HuH-7.5 (cell line): ENCODE results near the gene CCDC146.
"Not testable (repeated sequence)": the region's sequence is repeated elsewhere in the genome, so short reads cannot be mapped to it uniquely, and the experiment has no call there.

Experiments used
- DNase-seq: peaks from one replicate; pipeline ENCODE4 v3.0.0; 2011; ENCODE audit warnings: low spot score

Gene CCDC146, protein sequence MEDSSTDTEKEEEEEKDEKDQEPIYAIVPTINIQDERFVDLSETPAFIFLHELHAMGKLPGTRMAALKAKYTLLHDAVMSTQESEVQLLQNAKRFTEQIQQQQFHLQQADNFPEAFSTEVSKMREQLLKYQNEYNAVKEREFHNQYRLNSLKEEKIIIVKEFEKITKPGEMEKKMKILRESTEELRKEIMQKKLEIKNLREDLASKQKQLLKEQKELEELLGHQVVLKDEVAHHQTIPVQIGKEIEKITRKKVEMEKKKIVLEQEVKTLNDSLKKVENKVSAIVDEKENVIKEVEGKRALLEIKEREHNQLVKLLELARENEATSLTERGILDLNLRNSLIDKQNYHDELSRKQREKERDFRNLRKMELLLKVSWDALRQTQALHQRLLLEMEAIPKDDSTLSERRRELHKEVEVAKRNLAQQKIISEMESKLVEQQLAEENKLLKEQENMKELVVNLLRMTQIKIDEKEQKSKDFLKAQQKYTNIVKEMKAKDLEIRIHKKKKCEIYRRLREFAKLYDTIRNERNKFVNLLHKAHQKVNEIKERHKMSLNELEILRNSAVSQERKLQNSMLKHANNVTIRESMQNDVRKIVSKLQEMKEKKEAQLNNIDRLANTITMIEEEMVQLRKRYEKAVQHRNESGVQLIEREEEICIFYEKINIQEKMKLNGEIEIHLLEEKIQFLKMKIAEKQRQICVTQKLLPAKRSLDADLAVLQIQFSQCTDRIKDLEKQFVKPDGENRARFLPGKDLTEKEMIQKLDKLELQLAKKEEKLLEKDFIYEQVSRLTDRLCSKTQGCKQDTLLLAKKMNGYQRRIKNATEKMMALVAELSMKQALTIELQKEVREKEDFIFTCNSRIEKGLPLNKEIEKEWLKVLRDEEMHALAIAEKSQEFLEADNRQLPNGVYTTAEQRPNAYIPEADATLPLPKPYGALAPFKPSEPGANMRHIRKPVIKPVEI

DNA sequence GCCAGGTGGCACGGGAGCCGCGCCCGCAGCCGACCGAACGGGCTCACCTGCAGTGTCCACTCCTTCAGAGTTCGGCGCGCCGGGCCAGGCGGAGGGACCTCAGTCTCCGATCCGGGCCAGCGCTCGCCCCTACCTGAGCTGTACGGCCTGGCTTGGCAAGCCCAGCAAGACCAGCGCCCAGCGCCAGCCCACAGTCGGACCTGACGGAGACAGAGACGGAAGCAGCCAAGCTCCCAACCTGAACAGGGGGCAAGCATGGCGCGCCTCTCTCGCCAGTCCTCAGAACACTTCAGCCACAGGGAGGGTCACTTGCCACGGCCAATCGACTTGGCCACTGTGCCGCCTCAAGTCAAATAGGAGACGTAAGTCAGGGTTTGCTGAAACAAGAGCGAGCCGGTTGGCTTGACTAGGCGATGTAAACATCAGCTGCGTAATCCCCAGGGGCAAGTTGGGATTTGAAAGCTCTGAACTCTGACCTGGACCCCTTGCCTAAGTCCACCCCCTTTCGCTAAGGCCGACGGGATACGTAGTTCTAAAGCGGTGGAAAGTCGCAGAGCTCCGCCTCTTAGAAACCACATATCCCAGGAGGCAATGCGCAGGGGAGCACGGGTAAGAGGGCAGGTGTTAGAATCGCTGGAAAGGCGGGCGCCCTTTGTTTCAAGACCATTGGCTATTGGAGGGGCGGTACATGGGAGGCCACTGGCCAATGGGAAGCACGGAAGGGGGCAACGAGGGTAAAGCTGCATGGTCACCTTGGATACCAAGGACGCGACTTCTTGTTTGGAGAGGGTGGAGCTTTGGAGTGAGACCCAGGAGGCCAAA lies at the start of gene CCDC146:
CCDC146 (plus strand) TSS at position 756 of the 822 bp plus-strand sequence. CDS start 45,054 bp downstream, outside the sequence.
- DNase-seq: peak; percentile 42

DNA sequence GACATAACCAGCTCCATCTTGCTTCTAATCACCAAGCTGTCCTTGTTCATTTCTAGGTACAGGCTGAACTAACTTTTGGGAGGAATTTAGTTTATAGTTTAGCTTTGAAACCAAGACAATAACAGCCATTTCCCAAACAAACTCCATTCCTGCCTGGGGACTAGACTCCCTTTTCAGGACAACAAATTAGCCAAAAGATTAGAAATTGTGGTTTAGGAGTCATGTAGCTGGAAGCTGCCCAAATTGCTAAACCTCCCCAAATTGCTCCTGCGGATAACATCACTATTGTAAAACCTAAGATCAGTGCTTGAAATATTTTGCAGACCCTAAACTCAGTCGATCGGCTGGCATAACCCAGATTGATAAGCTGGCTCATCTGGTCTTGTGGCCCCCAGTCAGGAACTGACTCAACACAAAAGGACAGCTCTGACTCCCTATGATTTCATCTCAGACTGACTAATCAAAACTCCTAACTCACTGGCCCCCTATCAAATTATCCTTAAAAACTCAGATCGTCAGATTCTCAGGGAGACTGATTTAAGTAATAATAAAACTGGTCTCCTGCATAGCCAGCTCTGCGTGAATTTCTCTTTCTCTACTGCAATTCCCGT lies 47.5 kb upstream of the CCDC146 start:
- not testable (repeated sequence) for DNase-seq

DNA sequence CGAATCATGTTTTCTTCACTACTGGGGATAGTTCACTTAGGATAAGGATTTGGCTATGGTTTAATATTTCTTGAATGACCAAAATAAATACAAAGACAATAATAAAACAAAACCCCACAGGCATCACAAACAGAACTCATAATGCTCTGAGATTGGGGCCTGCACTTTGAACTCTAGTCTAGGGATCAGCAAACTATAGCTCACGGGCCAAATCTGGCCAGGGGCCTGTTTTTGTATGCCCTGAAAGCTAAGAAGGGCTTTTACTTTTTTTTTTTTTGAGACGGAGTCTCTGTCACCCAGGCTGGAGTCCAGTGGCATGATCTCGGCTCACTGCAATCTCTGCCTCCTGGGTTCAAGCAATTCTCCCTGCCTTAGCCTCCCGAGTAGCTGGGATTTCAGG lies 45.4 kb upstream of the CCDC146 start:
- not testable (repeated sequence) for DNase-seq

DNA sequence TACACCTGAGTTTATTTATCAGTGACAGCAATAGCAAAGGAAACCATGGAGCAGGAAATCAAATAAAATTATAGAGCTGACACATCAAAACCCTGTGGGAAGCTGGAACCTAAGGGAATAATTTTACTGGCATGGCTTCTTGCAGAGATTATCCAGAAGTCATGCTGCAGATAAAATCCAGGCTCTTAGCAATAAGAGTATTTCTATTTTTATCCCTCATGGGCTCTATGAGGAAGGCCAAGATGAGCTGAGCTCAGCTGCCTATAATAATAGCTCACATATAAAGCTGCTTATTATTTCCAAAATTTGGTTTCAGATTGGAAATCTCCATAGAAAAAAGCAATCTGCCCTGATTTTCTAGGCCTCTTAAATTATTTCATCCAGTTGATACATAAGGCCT lies 43.3 kb upstream of the CCDC146 start:
- DNase-seq: not testable (repeated sequence)

DNA sequence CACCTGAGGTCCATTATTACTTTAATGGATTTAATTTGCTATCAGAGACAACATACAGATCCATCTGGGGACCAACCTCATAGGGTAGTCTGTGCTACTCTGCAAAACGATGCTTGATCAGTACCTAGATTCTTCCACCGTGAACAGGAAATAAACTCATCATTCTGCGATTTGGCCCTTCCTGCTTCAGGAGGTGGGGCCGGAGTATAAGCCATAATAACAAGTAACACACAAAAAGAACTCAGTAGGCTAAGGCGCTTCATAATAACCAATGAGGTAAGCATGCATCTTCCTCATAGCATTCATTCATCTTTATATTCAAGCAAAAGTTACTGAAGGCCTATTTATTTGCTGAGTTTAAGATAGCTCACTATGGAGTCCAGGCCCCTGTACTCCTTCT lies 42.8 kb upstream of the CCDC146 start:
- not testable (repeated sequence) for DNase-seq

DNA sequence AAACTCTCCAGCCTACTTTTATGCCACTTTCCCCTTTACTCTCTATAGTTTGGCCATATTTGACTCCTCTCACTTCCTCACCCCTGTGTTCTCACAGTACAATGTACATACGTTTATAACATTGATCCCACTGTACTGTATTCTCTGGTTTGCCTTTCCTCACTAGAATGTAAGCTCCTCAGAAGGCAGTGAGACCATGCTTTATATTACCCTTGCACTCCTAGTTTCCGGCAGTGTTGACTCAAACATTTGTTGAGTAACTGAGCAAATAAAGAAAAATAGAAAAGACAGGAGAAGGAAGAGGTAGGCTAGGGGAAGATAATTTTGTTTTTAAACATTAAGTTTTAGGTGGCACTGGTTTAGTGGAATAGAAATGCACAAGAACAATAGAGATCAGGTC lies 42.2 kb upstream of the CCDC146 start:
- DNase-seq: not testable (repeated sequence)

DNA sequence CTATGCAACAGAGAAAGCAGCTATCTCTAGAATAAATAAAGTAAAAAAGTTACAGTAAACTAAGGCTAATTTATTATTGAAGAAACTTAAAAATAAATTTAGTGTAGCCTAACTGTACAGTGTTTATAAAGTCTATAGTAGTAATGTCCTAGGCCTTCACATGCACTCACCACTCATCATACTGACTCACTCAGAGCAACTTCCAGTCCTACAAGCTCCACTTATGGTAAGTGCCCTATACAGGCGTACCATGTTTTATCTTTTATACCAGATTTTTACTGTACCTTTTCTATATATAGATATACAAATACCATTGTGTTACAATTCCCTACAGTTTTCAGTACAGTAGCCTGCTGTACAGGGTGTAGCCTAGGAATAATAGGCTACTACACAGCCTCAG lies 40.2 kb upstream of the CCDC146 start:
- not testable (repeated sequence) for DNase-seq

DNA sequence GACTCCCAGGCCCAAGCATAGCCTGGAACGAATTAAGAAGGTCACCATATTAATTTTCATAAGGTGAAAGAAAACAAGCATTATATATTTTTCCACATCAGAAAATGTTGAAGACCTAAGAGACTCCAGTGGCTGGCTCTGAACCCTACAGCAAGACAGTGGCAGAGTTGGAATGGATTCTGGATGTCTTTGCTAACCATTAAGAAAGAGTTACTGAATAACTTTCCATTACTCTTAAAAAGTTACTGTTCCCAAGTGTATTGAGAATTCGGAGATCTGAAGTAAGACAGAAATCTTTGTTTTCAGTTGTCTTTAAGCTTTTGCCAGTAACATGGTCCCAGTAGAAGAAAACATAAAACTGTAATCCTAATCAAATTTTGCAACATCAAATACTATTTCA lies 30.1 kb upstream of the CCDC146 start:
- DNase-seq: not testable (repeated sequence)

DNA sequence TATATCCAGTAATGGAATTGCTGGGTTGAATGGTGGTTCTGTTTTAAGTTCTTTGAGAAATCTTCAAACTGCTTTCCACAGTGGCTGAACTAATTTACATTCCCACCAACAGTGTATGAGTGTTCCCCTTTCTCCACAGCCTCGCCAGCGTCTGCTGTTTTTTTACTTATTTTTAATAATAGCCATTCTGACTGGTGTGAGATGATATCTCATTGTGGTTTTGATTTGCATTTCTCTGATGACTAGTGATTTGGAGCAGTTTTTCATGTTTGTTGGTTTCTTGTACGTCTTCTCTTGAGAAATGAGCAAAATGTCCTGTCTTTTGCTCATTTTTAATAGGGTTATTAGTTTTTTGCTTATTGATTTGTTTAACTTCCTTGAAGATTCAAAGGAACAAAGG lies 21.9 kb upstream of the CCDC146 start:
- DNase-seq: not testable (repeated sequence)

DNA sequence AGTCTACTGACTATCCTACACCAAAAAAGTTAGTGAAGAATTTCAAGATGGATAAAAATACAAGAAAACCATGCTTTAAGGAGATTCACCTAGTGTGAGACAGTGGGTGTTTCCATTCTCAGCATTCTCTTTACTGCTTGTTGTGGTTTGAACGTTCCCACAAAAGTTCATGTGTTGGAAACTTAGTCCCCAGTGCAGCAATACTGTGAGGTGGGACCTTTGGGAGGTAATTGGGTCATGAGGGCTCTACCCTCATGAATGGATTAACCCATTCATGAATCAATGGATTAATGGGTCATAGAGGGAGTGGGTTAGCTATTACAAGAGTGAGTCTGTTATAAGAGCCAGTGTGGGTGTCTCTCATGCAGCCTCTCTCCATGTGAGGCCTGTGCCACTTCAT lies 21.2 kb upstream of the CCDC146 start:
- not testable (repeated sequence) for DNase-seq

DNA sequence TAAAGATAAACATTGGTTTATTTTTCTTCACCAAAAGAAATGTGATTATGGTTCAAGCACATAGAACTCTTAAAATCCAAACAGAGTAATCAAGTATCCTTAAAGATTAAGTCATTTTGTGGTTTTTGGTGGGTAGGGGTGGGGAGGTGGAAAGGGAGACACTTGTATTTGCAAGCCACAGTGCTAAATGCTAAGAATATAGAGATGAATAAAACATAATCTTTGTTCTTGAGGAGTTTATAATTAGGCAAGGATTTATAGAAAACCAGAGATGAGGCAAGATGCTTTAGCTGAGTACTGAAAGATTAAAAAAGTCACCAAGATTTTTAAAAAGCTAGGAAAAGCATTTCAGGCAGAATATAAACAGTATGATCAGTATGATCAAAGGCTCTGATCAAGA lies 19.7 kb upstream of the CCDC146 start:
- not testable (repeated sequence) for DNase-seq

DNA sequence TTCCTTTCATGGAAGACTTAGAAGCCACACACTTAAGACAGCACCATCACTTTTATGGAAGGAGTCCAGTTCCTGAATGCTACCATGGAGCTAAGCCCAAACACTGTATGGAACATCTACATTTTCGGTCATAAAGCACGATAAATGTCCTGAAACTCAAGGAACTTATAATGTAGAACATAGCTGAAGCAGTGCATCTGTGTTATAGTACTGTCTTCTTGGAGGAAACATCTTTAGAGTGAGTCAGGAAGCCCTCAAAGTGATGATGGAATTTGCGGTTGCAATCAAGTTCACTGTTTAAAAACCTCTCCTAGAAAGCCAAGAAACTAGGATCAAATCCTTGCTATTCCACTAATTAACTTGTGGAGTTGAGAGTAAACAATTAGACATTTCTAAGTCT lies 16.5 kb upstream of the CCDC146 start:
- DNase-seq: not testable (repeated sequence)

DNA sequence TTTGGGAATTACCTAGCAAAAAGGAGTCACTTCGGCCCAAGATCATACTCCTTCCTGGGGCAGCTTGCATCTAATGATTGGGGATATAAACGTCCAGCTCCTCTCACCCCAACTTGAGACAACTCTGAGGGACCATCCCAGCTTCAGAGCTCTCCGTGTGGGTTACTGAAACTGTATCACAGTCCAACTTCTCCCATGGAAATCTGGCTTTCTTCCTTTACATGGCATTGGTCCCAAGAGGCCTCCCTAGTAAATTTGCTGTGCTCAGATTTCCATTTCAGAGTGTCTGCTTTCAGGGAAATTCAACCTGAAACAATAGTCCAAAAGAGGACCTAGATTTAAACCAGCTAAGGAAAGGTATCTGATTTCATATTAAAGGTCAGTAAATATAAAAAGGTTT lies 14.8 kb upstream of the CCDC146 start:
- not testable (repeated sequence) for DNase-seq

DNA sequence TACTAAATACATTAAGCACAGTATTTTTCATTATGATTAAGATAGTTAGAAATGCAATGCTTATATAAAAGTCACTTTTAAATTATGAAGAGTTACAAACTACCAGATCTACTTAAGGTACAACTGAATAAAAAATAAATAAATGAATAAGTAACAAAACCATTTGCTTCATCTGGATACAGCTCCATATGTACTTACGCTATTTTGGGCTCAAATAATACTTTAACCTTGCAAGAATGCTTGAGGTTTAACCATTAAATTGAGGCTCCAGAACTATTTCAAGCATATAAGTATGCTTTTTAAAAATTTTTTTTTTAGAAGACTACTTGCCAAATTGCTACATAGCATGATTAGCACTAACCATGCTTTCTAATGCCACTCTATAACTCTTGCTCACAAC lies 14.1 kb upstream of the CCDC146 start:
- not testable (repeated sequence) for DNase-seq

DNA sequence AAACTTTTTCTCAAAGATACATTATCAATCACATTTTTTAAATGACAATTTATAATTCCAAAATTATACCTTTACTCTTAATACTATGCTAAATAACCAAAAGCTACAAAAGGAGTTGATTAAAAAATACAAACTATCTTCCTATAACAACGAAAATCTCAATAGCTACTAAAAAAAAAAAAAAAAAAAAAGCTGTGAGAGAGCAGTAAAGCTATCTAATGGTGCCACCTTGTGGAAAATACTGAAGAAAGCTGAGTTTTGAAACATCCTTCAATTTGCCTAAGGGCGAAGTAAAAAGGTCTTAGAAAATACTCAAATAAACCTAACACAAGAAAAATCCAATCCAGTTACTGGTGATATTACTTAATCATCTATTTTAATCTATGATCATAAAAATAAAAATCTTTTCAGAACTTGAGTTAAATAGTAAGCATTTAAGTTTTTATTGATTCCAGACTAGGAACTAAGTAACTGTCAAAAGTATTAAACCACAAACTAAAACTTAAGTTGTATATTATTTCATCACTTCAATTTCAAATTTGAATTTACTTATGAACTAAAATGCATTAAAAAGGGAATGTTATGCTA lies 9.6 kb upstream of the CCDC146 start:
- DNase-seq: not testable (repeated sequence)

DNA sequence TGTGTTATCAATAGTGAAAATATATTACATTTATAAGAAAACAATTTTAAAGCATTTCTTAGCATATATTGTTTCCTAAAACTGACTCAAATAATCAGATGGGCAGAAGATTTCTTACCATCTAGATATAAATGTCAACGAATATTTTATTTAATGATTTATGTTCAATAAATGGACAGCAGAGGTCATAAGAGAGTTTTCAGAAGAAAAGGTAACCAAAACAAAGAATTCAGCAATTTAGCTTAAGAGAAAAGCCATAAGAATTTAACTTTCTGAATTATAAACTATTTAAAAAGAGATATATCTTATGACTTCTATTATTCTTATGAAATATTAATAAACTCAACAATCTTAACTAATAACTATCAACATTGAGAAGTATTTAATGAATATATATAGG lies 3.1 kb downstream of the CCDC146 start:
- DNase-seq: not testable (repeated sequence)

DNA sequence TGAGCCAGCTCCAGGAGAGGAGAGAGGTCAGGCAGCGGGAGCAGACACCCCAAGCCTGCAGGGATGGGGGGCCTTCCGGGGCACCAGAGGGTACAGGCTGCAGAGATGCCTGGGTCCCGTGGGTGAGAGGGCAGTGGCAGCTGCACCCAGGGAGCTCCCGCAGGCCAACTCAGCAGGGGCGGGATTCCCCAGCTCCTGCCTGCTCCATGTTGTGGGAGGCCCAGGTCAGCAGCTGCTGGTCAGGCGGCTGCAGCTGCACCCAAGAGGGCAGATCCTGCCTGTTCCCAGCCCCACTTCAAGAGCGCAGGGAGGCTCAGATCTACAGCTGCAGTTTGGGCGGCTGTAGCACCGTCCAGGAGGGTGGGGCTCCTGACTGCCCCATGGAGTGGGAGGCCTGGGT lies 4.6 kb downstream of the CCDC146 start:
- DNase-seq: not testable (repeated sequence)

DNA sequence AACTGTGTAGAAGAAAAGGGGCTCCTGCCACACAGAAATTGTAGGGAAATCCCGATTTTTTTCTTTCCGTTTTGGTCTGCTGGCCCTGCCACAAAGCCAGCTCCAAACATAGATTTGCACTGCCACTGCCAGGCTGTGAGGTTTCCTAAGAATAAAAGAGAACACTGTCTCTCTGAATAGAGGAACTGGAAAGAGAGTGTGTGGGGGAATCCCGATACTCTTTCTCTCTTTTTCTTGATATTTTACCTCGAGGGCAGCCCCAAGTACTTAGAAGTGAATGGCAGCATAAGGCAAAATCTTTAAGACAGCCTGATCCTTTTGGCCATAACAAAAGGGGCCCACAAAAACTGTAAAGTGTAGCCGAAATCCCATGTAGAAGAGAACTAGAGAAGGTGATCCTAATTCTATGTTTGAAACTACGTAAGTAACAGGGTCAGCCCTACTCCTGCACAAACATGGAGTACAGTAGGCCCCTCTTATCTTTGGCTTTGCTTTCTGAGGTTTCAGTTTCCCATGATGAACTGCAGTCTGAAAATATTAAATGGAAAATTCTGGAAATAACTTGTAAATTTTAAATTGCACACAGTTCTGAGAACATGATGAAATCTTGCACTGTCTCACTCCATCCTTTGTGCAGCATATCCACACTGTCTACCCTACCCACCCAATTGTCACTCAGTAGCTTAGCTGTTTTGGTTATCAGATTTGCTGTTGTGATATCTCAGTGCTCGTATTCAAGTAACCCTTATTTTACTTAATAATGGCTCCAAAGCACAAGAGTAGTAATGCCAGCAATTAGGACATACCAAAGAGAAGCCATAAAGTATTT lies 6.4 kb downstream of the CCDC146 start:
- not testable (repeated sequence) for DNase-seq

DNA sequence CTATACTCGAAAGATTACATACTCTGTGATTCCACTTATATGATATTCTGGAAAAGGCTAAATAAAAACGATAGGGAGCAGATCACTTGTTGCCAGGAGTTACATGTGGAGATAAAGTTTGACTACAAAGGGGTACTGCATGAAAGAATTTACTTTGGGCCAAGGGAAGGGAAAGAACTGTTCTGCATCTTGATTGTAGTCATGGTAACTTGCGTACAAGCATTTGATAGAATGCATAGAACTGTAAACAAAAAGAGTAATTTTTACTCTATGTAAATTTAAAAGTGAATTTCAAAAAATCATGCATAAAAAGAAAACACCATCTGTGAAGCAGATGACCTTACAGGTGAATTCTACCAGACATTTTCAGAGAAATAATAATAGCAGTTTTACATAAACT lies 9.4 kb downstream of the CCDC146 start:
- not testable (repeated sequence) for DNase-seq

DNA sequence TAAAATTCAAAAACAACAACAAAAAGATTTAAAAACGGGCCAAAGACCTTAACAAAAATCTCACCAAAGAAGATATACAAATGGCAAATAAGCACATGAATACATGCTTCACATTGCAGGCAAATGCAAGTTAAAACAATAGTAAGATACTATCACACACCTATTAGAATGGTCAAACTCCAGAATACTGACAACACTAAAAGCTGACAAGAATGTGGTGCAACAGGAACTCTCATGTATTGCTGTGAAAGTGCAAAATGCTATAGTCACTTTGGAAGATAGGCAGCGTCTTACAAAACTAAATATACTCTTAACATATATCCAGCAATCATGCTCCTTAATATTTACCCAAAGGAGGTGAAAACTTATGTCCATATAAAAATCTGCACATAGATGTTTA lies 16.3 kb downstream of the CCDC146 start:
- DNase-seq: not testable (repeated sequence)
